ENCODE measurements around the gene EGFL7.

GRCh38 chr9:136616948-136617695 is 45.6 kb upstream of the EGFL7 start:
- TF ChIP-seq CTCF (conservative IDR thresholded peaks at IDR 0.05): no peak
- TF ChIP-seq ZFX (IDR thresholded peaks at IDR 0.05): no peak
